H1 (cell line): ENCODE data around the gene PTTG1IP. TPM values are rescaled to one million over a fixed set of nuclear protein-coding genes. Genes with fewer than 3 reads are reported as not detected.

Experiments used
- CTCF ChIA-PET: fragments of 300-600 bp; sonication (Branson Sonifier 250); formaldehyde crosslinking; loops from one replicate; lab custom pipeline; 2021; ENCODE audit not compliant: partially characterized antibody; lab: Charles Lee
- POLR2A ChIA-PET: fragments of 300-600 bp; sonication (Branson Sonifier 250); formaldehyde crosslinking; loops from one replicate; lab custom pipeline; 2021; ENCODE audit warnings: inconsistent platforms; ENCODE audit not compliant: partially characterized antibody; lab: Charles Lee
- DNase-seq, 2 experiments: peaks; one replicate each; pipeline versions ENCODE4 v3.0.0 to v3.0.0-alpha.2; 2010 to 2022; ENCODE audit warnings: low spot score in 2 of 2, low read depth in 1 of 2, mixed read lengths in 1 of 2
- FAIRE-seq: peaks from 2 replicates; lab custom pipeline; 2011; peaks lifted over from hg19 to GRCh38; lab: Jason Lieb, UNC
- H2AFZ ChIP-seq: 2 replicates; pipeline ENCODE4 v1.8.1; 2012; ENCODE audit warnings: low read length, inconsistent platforms
- H2AK5ac ChIP-seq: 2 replicates; pipeline ENCODE4 v1.6.1; 2013; ENCODE audit warnings: low read depth, low read length
- H2BK120ac ChIP-seq: replicated peaks from 2 replicates; pipeline ENCODE3; 2013; ENCODE audit warnings: low read depth, low read length, inconsistent platforms
- H2BK12ac ChIP-seq: 2 replicates; pipeline ENCODE4 v1.6.1; 2013; ENCODE audit warnings: low read depth, low read length
- H2BK15ac ChIP-seq: 2 replicates; pipeline ENCODE4 v1.6.1; 2013; ENCODE audit warnings: low read length
- H2BK20ac ChIP-seq: 2 replicates; pipeline ENCODE4 v1.6.1; 2013; ENCODE audit warnings: low read length
- H2BK5ac ChIP-seq: 2 replicates; pipeline ENCODE4 v1.6.1; 2013; ENCODE audit warnings: low read depth, low read length
- H3K14ac ChIP-seq: 2 replicates; pipeline ENCODE4 v1.6.1; 2013; ENCODE audit warnings: inconsistent platforms; ENCODE audit not compliant: insufficient read length
- H3K18ac ChIP-seq: 2 replicates; pipeline ENCODE4 v1.6.1; 2013; ENCODE audit warnings: low read length; ENCODE audit errors: extremely low read depth
- H3K23ac ChIP-seq: 2 replicates; pipeline ENCODE4 v1.6.1; 2013; ENCODE audit warnings: inconsistent platforms; ENCODE audit not compliant: insufficient read length
- H3K23me2 ChIP-seq: 2 replicates; pipeline ENCODE4 v1.6.1; 2013; ENCODE audit warnings: low read depth, low read length
- H3K27ac ChIP-seq: 2 replicates; pipeline ENCODE4 v1.6.1; 2011; ENCODE audit warnings: low read depth, low read length, inconsistent platforms
- H3K27me3 ChIP-seq, 4 experiments: replicated peaks in 1 of 4; 1 replicate in 1 of 4; 2 replicates in 3 of 4; pipeline versions ENCODE4 v1.6.1 to v1.8.1; 2011 to 2013; ENCODE audit warnings: low read length in 3 of 4, mild to moderate bottlenecking in 3 of 4, inconsistent platforms in 2 of 4, mixed read lengths in 2 of 4, moderate library complexity in 1 of 4; ENCODE audit not compliant: control insufficient read depth in 3 of 4, insufficient read depth in 3 of 4; ENCODE audit errors: extremely low read depth in 1 of 4
- H3K36me3 ChIP-seq, 4 experiments: 2 replicates each; pipeline versions ENCODE4 v1.6.1 to v1.8.1; 2011 to 2013; ENCODE audit warnings: mild to moderate bottlenecking in 4 of 4, low read length in 3 of 4, moderate library complexity in 2 of 4, control low read depth in 1 of 4, inconsistent platforms in 1 of 4; ENCODE audit not compliant: insufficient read depth in 4 of 4, control insufficient read depth in 2 of 4
- H3K4ac ChIP-seq: replicated peaks from 2 replicates; pipeline ENCODE3; 2013; ENCODE audit warnings: low read length, low read depth, mixed read lengths, inconsistent platforms; ENCODE audit not compliant: insufficient read length
- H3K4me1 ChIP-seq, 4 experiments: replicated peaks in 1 of 4; 1 replicate in 1 of 4; 2 replicates in 3 of 4; pipeline versions ENCODE4 v1.6.1 to v1.8.1; 2011 to 2013; ENCODE audit warnings: low read length in 3 of 4, inconsistent platforms in 2 of 4, mixed read lengths in 1 of 4; ENCODE audit not compliant: insufficient read depth in 4 of 4, control insufficient read depth in 3 of 4
- H3K4me2 ChIP-seq, 2 experiments: 2 replicates each; pipeline versions ENCODE4 v1.6.1 to v1.8.1; 2011 to 2013; ENCODE audit warnings: low read depth in 2 of 2, low read length in 2 of 2, control low read depth in 1 of 2, inconsistent platforms in 1 of 2, mild to moderate bottlenecking in 1 of 2; ENCODE audit not compliant: insufficient read depth in 1 of 2
- H3K4me3 ChIP-seq, 4 experiments: fragments of 200-600, 300-600 bp in 1 of 4; sonication (generic), shearing (Covaris generic), sonication (Bioruptor Twin) in 1 of 4; 2 replicates each; pipeline versions ENCODE4 v1.5.1 to v1.8.1; 2011 to 2016; ENCODE audit warnings: low read length in 4 of 4, low read depth in 3 of 4, control low read depth in 2 of 4, inconsistent platforms in 2 of 4, mild to moderate bottlenecking in 2 of 4, mixed read lengths in 1 of 4, moderate library complexity in 1 of 4; ENCODE audit not compliant: insufficient read depth in 2 of 4; ENCODE audit errors: extremely low read depth in 1 of 4
- H3K56ac ChIP-seq: replicated peaks from 2 replicates; pipeline ENCODE3; 2013; ENCODE audit warnings: low read depth, mild to moderate bottlenecking, mixed read lengths, low read length, inconsistent platforms; ENCODE audit not compliant: insufficient read length
- H3K79me1 ChIP-seq: 2 replicates; pipeline ENCODE4 v1.6.1; 2013; ENCODE audit warnings: low read depth, low read length, control low read depth
- H3K79me2 ChIP-seq, 2 experiments: 2 replicates each; pipeline versions ENCODE4 v1.6.1 to v1.8.1; 2012 to 2013; ENCODE audit warnings: low read length in 2 of 2, mild to moderate bottlenecking in 2 of 2, inconsistent platforms in 1 of 2; ENCODE audit not compliant: insufficient read depth in 2 of 2, control insufficient read depth in 1 of 2
- H3K9ac ChIP-seq, 4 experiments: replicated peaks in 1 of 4; 1 replicate in 1 of 4; 2 replicates in 3 of 4; pipeline versions ENCODE4 v1.6.1 to v1.8.1; 2011 to 2013; ENCODE audit warnings: low read depth in 3 of 4, low read length in 3 of 4, control low read depth in 2 of 4, mild to moderate bottlenecking in 2 of 4, moderate library complexity in 2 of 4, inconsistent platforms in 1 of 4; ENCODE audit errors: extremely low read depth in 1 of 4
- H3K9me3 ChIP-seq, 2 experiments: 2 replicates each; pipeline versions ENCODE4 v1.6.1 to v1.8.1; 2012 to 2013; ENCODE audit warnings: mild to moderate bottlenecking in 2 of 2, moderate library complexity in 2 of 2, control low read depth in 1 of 2, inconsistent platforms in 1 of 2, low read depth in 1 of 2, low read length in 1 of 2, mixed read lengths in 1 of 2; ENCODE audit not compliant: insufficient read depth in 2 of 2
- H4K20me1 ChIP-seq, 2 experiments: replicated peaks in 1 of 2; 2 replicates each; pipeline versions ENCODE3 to v1.8.1; 2011 to 2013; ENCODE audit warnings: inconsistent platforms in 2 of 2, low read length in 2 of 2, mild to moderate bottlenecking in 1 of 2; ENCODE audit not compliant: insufficient read depth in 2 of 2, control insufficient read depth in 1 of 2
- H4K5ac ChIP-seq: 2 replicates; pipeline ENCODE4 v1.6.1; 2013; ENCODE audit warnings: low read length, low read depth, mixed read lengths, inconsistent platforms; ENCODE audit not compliant: insufficient read length
- H4K8ac ChIP-seq: 2 replicates; pipeline ENCODE4 v1.8.0; 2013; ENCODE audit warnings: mild to moderate bottlenecking, moderate library complexity, low read length, inconsistent platforms; ENCODE audit not compliant: insufficient read depth; ENCODE audit errors: extremely low read depth
- H4K91ac ChIP-seq: replicated peaks from 2 replicates; pipeline ENCODE3; 2013; ENCODE audit warnings: low read length, mixed read lengths, inconsistent platforms; ENCODE audit not compliant: insufficient read length
- ASH2L ChIP-seq: fragments of 200-600, 300-600 bp; sonication (generic); IDR thresholded peaks from one replicate; pipeline ENCODE4 v1.7.1; 2017; ENCODE audit warnings: low read length
- BACH1 ChIP-seq: IDR thresholded peaks from 2 replicates; pipeline ENCODE4 v1.6.1; 2012; ENCODE audit warnings: low read length, improper control_type of control experiment
- KDM5A ChIP-seq: fragments of 200-600 bp; IDR thresholded peaks from 2 replicates; pipeline ENCODE4 v1.7.1; 2012; ENCODE audit warnings: mild to moderate bottlenecking, low read length, inconsistent platforms, mixed read lengths
- POU5F1 ChIP-seq: IDR thresholded peaks from 2 replicates; pipeline ENCODE4 v1.6.1; 2011; ENCODE audit warnings: low read depth, mild to moderate bottlenecking, low read length, moderate library complexity
- RFX5 ChIP-seq: IDR thresholded peaks from 2 replicates; pipeline ENCODE4 v1.6.1; 2011; ENCODE audit warnings: low read depth, low read length, improper control_type of control experiment, borderline replicate concordance
- SP1 ChIP-seq: IDR thresholded peaks from 2 replicates; pipeline ENCODE4 v1.6.1; 2011; ENCODE audit warnings: low read depth, low read length
- SP2 ChIP-seq: IDR thresholded peaks from 2 replicates; pipeline ENCODE4 v1.6.1; 2012; ENCODE audit warnings: mild to moderate bottlenecking, low read length, inconsistent platforms
- SP4 ChIP-seq: IDR thresholded peaks from 2 replicates; pipeline ENCODE4 v1.6.1; 2012; ENCODE audit warnings: low read length, inconsistent platforms
- WGBS, 2 experiments: shearing (Covaris generic) in 1 of 2; methylation state at CpG; one replicate each; pipeline versions ENCODE4 v1.1.6 to v1.1.7; 2013 to 2015; ENCODE audit warnings: low lambda C conversion rate in 2 of 2, mixed read lengths in 2 of 2, inconsistent platforms in 1 of 2, low coverage in 1 of 2, missing lambda C conversion rate in 1 of 2; ENCODE audit not compliant: insufficient replicate concordance in 2 of 2, insufficient coverage in 1 of 2, insufficient read length in 1 of 2; ENCODE audit errors: extremely low coverage in 1 of 2, missing lambda C conversion rate in 1 of 2; 5-methylcytosine and 5-hydroxymethylcytosine counted together
- polyA plus RNA-seq, 7 experiments: library from polyadenylated mRNA; depleted of rRNA in 3 of 7; stranded (reverse) in 5 of 7; unstranded in 2 of 7; fragments of >200 nt in 5 of 7; fragments of 200-250 nt in 2 of 7; gene quantifications; 1 replicate in 5 of 7; 2 replicates in 1 of 7; 4 replicates in 1 of 7; pipeline versions ENCODE4 v1.2.1 to v1.2.3, GENCODE V29; 2011 to 2013; ENCODE audit warnings: missing spikeins in 2 of 7, mixed read lengths in 2 of 7
- total RNA-seq: library from RNA; stranded (reverse); fragmentation: NEBNext Ultra II Directional; extraction: Animal tissue kit (Norgen Biotek cat#: 25700); gene quantifications from 2 replicates; pipeline ENCODE4 v1.2.1, GENCODE V29; 2021

PTTG1IP gene
- total and polyA plus RNA-seq, 2 of the 8 experiments (the other 6 are each of a cell fraction or from before 2014, with no cell fraction given) = 90.8 to 130 TPM

- DNase-seq (no peak), FAIRE-seq (no peak)
- Histone ChIP-seq H4K20me1 (no peaks in the 10 kb centered on the region), H2BK120ac (no peak overlapping the region), H2BK12ac (peak overlapping the region; percentile 18; the same call in 1 of the 2 replicates), H2AFZ (no peak overlapping the region), H4K5ac (no peak overlapping the region), H2AK5ac (0 out of 2 replicates have a peak overlapping the region, but pooled peaks have one; percentile 65), H4K8ac (peak overlapping the region; percentile 18; the same call in 1 of the 2 replicates), H3K4me3 (no peak overlapping the region), H2BK20ac (0 out of 2 replicates have a peak overlapping the region, but pooled peaks have one; percentile 61), H3K79me1 (no peaks in the 10 kb centered on the region), H3K27ac (no peak overlapping the region), H3K4me1 (peaks cover 0 to 11% (median 0%) of the 10 kb centered on the region in 4 experiments; a peak in 3 of 7 replicates), H4K91ac (peak overlapping the region; percentile 40), H2BK15ac (0 out of 2 replicates have a peak overlapping the region, but pooled peaks have one; percentile 95), H3K23me2 (peaks cover 3% of the 10 kb centered on the region; the same call in 1 of the 2 replicates), H3K4ac (no peak overlapping the region), H3K27me3 (peaks cover 0 to 3% (median 1%) of the 10 kb centered on the region in 4 experiments; a peak in 1 of 7 replicates), H3K9ac (no peak overlapping the region), H3K79me2 (no peaks in the 10 kb centered on the region), H3K23ac (no peak overlapping the region), H3K56ac (no peak overlapping the region), H3K4me2 (no peak overlapping the region), H3K14ac (no peak overlapping the region), H3K9me3 (no peaks in the 10 kb centered on the region), H3K36me3 (no peaks in the 10 kb centered on the region), H3K18ac (no peak overlapping the region), H2BK5ac (peak overlapping the region; percentile 66; the same call in 1 of the 2 replicates)
- ChIA-PET CTCF (interaction anchor here (1.0 to 4.4 kb wide), 6 partner anchors 13 to 111 kb away, joined by 3 to 28 read pairs (median 5); no protein-coding TSS in a partner anchor), POLR2A (interaction anchor here (0.9 to 1.0 kb wide), 3 partner anchors 21 to 74 kb away, joined by 3 to 5 read pairs (median 3); no protein-coding TSS in a partner anchor)
- TF ChIP-seq ASH2L = no peak
- TF ChIP-seq SP4 = no peak
- TF ChIP-seq SP1 = no peak
- TF ChIP-seq KDM5A = no peak
- no peak for TF ChIP-seq SP2
- no peak for TF ChIP-seq BACH1
- TF ChIP-seq RFX5 = no peak
- TF ChIP-seq POU5F1 = no peak
- WGBS, 2 experiments = 82% methylated on average over 22 of the region's 27 CpGs; no CpG with 5 or more reads in 1 of the 2 experiments
These were observed 37.0 kb upstream of the PTTG1IP start for GRCh38 chr21:44910229-44911067.
